Raji (cell line): ENCODE measurements around the gene APC2.

Experiments used
- POLR2A ChIP-seq: IDR thresholded peaks from 2 replicates; pipeline ENCODE4 v1.6.1; 2011; ENCODE audit warnings: low read depth, low read length, control low read depth; ENCODE audit not compliant: insufficient read depth

APC2 gene

GRCh38 chr19:1511318-1512317, 61.7 kb downstream of the APC2 start:
- no peak for TF ChIP-seq POLR2A

- no peak for TF ChIP-seq POLR2A
Observed at GRCh38 chr19:1512671-1513498, 63.0 kb downstream of the APC2 start, which contains the start of gene ADAMTSL5. Gene ADAMTSL5, minus strand, starts transcription at chr19:1513019. Its CDS starts 2,076 bp downstream, at chr19:1510943.

- no peak for TF ChIP-seq POLR2A
Observed at GRCh38 chr19:1513499-1514294, 63.8 kb downstream of the APC2 start.

GRCh38 chr19:1514295-1514661, 64.4 kb downstream of the APC2 start:
- no peak for TF ChIP-seq POLR2A

- TF ChIP-seq POLR2A, result no peak
Observed at GRCh38 chr19:1514986-1515721, 65.2 kb downstream of the APC2 start.

- no peak for TF ChIP-seq POLR2A
Observed at GRCh38 chr19:1516395-1516753, 66.5 kb downstream of the APC2 start.

GRCh38 chr19:1518471-1518870, 68.5 kb downstream of the APC2 start:
- no peak for TF ChIP-seq POLR2A

GRCh38 chr19:1520203-1520780, 70.4 kb downstream of the APC2 start:
- TF ChIP-seq POLR2A, result no peak

- TF ChIP-seq POLR2A, result no peak
Observed at GRCh38 chr19:1521636-1522035, 71.7 kb downstream of the APC2 start.

GRCh38 chr19:1522061-1522460, 72.1 kb downstream of the APC2 start:
- TF ChIP-seq POLR2A, result no peak

- TF ChIP-seq POLR2A, result no peak
Observed at GRCh38 chr19:1522838-1523237, 72.9 kb downstream of the APC2 start.
